Tibial nerve (tissue), 4 donors: ENCODE results near the gene UCHL1.

Experiments
- EP300 ChIP-seq, 2 donors: sonication (generic); formaldehyde crosslinking; IDR thresholded peaks; one replicate each; pipeline ENCODE4 v1.6.1; 2017; ENCODE audit warnings: antibody characterized with exemption in 2 of 2, mild to moderate bottlenecking in 1 of 2
- POLR2A ChIP-seq, 2 donors: fragments of 450-650 bp; IDR thresholded peaks; one replicate each; pipeline ENCODE4 v1.6.1; 2017; ENCODE audit warnings: antibody characterized with exemption in 2 of 2, mild to moderate bottlenecking in 2 of 2, moderate library complexity in 2 of 2
- TF ChIP-seq, protein P1 (sequence below), 5 experiments: fragments of 200-600 bp in 3 of 5; fragments of 450-650 bp in 2 of 5; sonication (generic) in 3 of 5; IDR thresholded peaks; one replicate each; pipeline ENCODE4 v1.5.1; 2016 to 2019; ENCODE audit warnings: antibody characterized with exemption in 5 of 5, mild to moderate bottlenecking in 3 of 5, moderate library complexity in 2 of 5

DNA sequence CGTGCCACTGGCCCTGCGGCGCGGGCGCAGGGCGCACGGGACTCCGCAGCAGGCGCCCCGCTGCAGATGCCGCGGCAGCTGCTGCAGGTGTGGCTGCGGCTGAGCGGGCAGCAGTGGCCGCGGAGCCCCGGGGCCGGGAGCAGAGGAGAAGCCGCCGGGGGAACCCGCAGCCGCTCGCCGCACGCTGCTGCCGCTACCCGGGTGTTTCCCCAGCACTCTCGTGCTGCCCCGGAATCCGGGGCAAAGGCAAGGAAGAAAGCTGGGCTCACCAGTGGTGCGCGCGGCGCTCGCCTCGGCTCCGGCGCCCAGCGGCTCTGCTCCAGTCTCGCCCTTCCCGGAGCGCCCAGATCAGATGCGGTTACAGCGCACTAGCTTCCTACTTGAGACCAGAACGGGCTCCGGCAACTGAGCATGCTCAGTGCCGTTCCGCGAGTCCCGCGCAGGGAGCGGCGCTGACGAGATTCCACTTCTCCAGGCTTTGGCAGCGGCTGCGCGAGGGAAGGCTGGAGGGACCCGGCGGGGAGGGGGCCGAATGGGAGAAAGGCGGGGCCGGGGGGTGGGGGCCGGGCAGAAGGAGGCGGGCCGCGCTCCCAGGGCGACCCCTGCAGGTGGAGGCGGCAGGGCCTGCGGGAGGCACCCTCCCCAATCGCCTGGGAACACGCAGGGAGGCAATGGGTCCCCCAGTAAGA is 42.4 kb upstream of the UCHL1 start, which contains the start of gene APBB2:
- TF ChIP-seq, protein P1, sequence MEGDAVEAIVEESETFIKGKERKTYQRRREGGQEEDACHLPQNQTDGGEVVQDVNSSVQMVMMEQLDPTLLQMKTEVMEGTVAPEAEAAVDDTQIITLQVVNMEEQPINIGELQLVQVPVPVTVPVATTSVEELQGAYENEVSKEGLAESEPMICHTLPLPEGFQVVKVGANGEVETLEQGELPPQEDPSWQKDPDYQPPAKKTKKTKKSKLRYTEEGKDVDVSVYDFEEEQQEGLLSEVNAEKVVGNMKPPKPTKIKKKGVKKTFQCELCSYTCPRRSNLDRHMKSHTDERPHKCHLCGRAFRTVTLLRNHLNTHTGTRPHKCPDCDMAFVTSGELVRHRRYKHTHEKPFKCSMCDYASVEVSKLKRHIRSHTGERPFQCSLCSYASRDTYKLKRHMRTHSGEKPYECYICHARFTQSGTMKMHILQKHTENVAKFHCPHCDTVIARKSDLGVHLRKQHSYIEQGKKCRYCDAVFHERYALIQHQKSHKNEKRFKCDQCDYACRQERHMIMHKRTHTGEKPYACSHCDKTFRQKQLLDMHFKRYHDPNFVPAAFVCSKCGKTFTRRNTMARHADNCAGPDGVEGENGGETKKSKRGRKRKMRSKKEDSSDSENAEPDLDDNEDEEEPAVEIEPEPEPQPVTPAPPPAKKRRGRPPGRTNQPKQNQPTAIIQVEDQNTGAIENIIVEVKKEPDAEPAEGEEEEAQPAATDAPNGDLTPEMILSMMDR (IDR thresholded peaks at IDR 0.05): peak; percentile 69 to 95 (median 74)
- TF ChIP-seq POLR2A (IDR thresholded peaks at IDR 0.05): peak; percentile 62 to 83
- peak in 1 of 2 donors; percentile 93 for TF ChIP-seq EP300 (IDR thresholded peaks at IDR 0.05)
